Endothelial cell of umbilical vein (primary cell): ENCODE results near the gene SH3BGRL3. TPM values are rescaled to one million over a fixed set of nuclear protein-coding genes. Genes with fewer than 3 reads are reported as not detected.
"Not testable (repeated sequence)": the region's sequence is repeated elsewhere in the genome, so short reads cannot be mapped to it uniquely, and the experiment has no call there.

ENCODE experiments used
- BruUV-seq: library from RNA; stranded (reverse); fragments of 400-500 nt; replicated peaks from 2 replicates; lab custom pipeline; 2021; lab: Mats Ljungman, UMichigan
- CTCF ChIA-PET: fragments of 300-600, 350-600 bp; sonication (Branson Sonifier 250); formaldehyde crosslinking; loops from one replicate; lab custom pipeline; 2021; ENCODE audit warnings: antibody characterized with exemption, inconsistent platforms; lab: Charles Lee
- POLR2A ChIA-PET: fragments of 300-600, 350-600 bp; sonication (Branson Sonifier 250); formaldehyde crosslinking; loops from one replicate; lab custom pipeline; 2021; ENCODE audit warnings: antibody characterized with exemption, inconsistent platforms; lab: Charles Lee
- DNase-seq: peaks from one replicate; pipeline ENCODE4 v3.0.0-alpha.2; 2011; ENCODE audit warnings: low read depth, low spot score
- FAIRE-seq: peaks from 2 replicates; lab custom pipeline; 2011; peaks lifted over from hg19 to GRCh38; lab: Jason Lieb, UNC
- H2AFZ ChIP-seq: 2 replicates; pipeline ENCODE4 v1.6.0; 2012; ENCODE audit warnings: low read depth, low read length, control low read depth, inconsistent platforms
- H3K27ac ChIP-seq: 2 replicates; pipeline ENCODE4 v1.5.1; 2011; ENCODE audit warnings: low read depth, mild to moderate bottlenecking, control low read depth, low read length, moderate library complexity; ENCODE audit not compliant: insufficient read depth
- H3K27me3 ChIP-seq, 2 experiments: 2 replicates each; pipeline versions ENCODE4 v1.6.0 to v1.6.1; 2011; ENCODE audit warnings: low read length in 2 of 2, mixed read lengths in 1 of 2; ENCODE audit not compliant: control insufficient read depth in 2 of 2, insufficient read depth in 2 of 2
- H3K36me3 ChIP-seq, 2 experiments: 2 replicates in 1 of 2; 3 replicates in 1 of 2; pipeline ENCODE4 v1.5.1; 2011; ENCODE audit warnings: low read length in 2 of 2, mild to moderate bottlenecking in 1 of 2, moderate library complexity in 1 of 2; ENCODE audit not compliant: control insufficient read depth in 2 of 2, insufficient read depth in 2 of 2; ENCODE audit errors: extremely low read depth in 1 of 2
- H3K4me1 ChIP-seq: 3 replicates; pipeline ENCODE4 v1.5.1; 2011; ENCODE audit warnings: mild to moderate bottlenecking, low read length; ENCODE audit not compliant: control insufficient read depth, insufficient read depth; ENCODE audit errors: extremely low read depth
- H3K4me2 ChIP-seq: 2 replicates; pipeline ENCODE4 v1.6.1; 2011; ENCODE audit warnings: low read length, control low read depth, mixed read lengths; ENCODE audit not compliant: insufficient read depth
- H3K4me3 ChIP-seq, 3 experiments: fragments of 200-600 bp in 1 of 3; sonication (generic), shearing (Covaris generic) in 1 of 3; replicated peaks in 1 of 3; 2 replicates each; pipeline ENCODE4 v1.5.1; 2011 to 2016; ENCODE audit warnings: control low read depth in 3 of 3, low read length in 3 of 3, mild to moderate bottlenecking in 2 of 3, inconsistent platforms in 1 of 3, low read depth in 1 of 3, moderate library complexity in 1 of 3; ENCODE audit not compliant: insufficient read depth in 1 of 3
- H3K79me2 ChIP-seq: 2 replicates; pipeline ENCODE4 v1.6.0; 2012; ENCODE audit warnings: low read length, inconsistent platforms; ENCODE audit not compliant: control insufficient read depth, insufficient read depth
- H3K9ac ChIP-seq: replicated peaks from 2 replicates; pipeline ENCODE3; 2011; ENCODE audit warnings: low read length, control low read depth; ENCODE audit not compliant: insufficient read depth; ENCODE audit errors: extremely low read depth
- H3K9me1 ChIP-seq: replicated peaks from 3 replicates; pipeline ENCODE4 v1.6.0; 2011; ENCODE audit warnings: mild to moderate bottlenecking, low read length; ENCODE audit not compliant: control insufficient read depth, insufficient read depth; ENCODE audit errors: extremely low read depth
- H3K9me3 ChIP-seq: replicated peaks from 2 replicates; pipeline ENCODE4 v1.5.1; 2012; ENCODE audit warnings: low read length, inconsistent platforms; ENCODE audit not compliant: control insufficient read depth, insufficient read depth
- H4K20me1 ChIP-seq: replicated peaks from 2 replicates; pipeline ENCODE3; 2011; ENCODE audit warnings: mild to moderate bottlenecking, low read length; ENCODE audit not compliant: control insufficient read depth, insufficient read depth; ENCODE audit errors: extremely low read depth
- JUN ChIP-seq: IDR thresholded peaks from 2 replicates; pipeline ENCODE4 v1.6.1; 2011; ENCODE audit warnings: borderline replicate concordance, low read depth; ENCODE audit not compliant: insufficient read length, insufficient read depth
- MAX ChIP-seq: IDR thresholded peaks from 2 replicates; pipeline ENCODE4 v1.6.1; 2011; ENCODE audit not compliant: insufficient read depth, insufficient read length
- MYC ChIP-seq: IDR thresholded peaks from one replicate; pipeline ENCODE4 v1.6.1; 2011; ENCODE audit warnings: mild to moderate bottlenecking, low read depth, low read length
- dilution Hi-C: fragments of 300-500 bp; cut with MboI; formaldehyde crosslinking; loops from one replicate; pipeline ENCODE4 v1.15.0; 2019; ENCODE audit warnings: low sequenced_read_pairs; ENCODE audit not compliant: extremely low pct_ligation_motif_present
- intact Hi-C: fragments of 100-400 bp; cut with micrococcal nuclease; formaldehyde crosslinking; loops from one replicate; pipeline ENCODE4 v1.10.0; 2022
- polyA plus RNA-seq, 4 experiments: library from polyadenylated mRNA; depleted of rRNA in 3 of 4; stranded (reverse) in 3 of 4; unstranded in 1 of 4; fragments of >200 nt; gene quantifications; 2 replicates each; pipeline versions ENCODE4 v1.2.1 to v1.2.3, GENCODE V29; 2011 to 2012; ENCODE audit warnings: missing spikeins in 1 of 4
- total RNA-seq: library from RNA; stranded (reverse); gene quantifications from 2 replicates; pipeline ENCODE4 v1.2.3, GENCODE V29; 2021

Gene SH3BGRL3
- total and polyA plus RNA-seq, 2 donors (not counting 3 experiments of a cell fraction or from before 2014, with no cell fraction given) = 233 to 344 TPM

DNA sequence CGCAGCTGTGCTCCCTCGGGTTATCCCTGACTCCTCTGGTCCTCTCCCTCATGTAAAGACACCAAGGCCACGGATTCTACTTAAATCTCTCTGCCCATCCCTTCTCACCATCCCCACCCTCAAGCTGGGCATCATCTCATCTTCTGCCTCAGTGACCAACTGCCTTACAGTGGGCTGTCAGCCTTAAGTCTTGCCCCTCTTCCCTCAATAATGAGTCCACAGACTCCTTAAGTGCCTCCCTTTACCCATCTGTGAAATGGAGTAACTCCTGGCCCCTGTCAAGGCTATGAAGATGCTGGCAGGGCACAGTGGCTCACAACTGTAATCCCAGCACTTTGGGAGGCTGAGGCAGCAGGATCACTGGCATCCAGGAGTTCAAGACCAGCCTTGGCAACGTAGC lies 12.1 kb downstream of the SH3BGRL3 start:
- no peaks in the 10 kb centered on the region for H3K9me1 ChIP-seq
- ChIA-PET CTCF (no interaction called here), POLR2A (interaction anchor here (1.3 kb wide), 1 partner anchor 9 kb away, joined by 4 read pairs; no protein-coding TSS in a partner anchor)
- no peaks in the 10 kb centered on the region for H3K9me3 ChIP-seq
- H2AFZ ChIP-seq = no peak overlapping the region
- no TSS peak for BruUV-seq
- intact Hi-C loops (no loop called here), dilution Hi-C loops (no loop called here)
- H3K27ac ChIP-seq = no peak overlapping the region
- no peaks in the 10 kb centered on the region for H3K27me3 ChIP-seq
- no peaks in the 10 kb centered on the region for H3K36me3 ChIP-seq
- H4K20me1 ChIP-seq = no peaks in the 10 kb centered on the region
- H3K4me3 ChIP-seq = no peak overlapping the region
- no peak overlapping the region for H3K9ac ChIP-seq
- no peaks in the 10 kb centered on the region for H3K79me2 ChIP-seq
- no peak overlapping the region for H3K4me2 ChIP-seq
- no peak for TF ChIP-seq MYC
- no peak for TF ChIP-seq MAX
- TF ChIP-seq JUN = no peak
- DNase-seq = no peak
- no peak for FAIRE-seq
- H3K4me1 ChIP-seq = no peaks in the 10 kb centered on the region

GRCh38 chr1:26292735-26293134 lies 12.8 kb downstream of the SH3BGRL3 start:
- H3K4me2 ChIP-seq, CTCF ChIA-PET, dilution Hi-C loops, H4K20me1 ChIP-seq, intact Hi-C loops, H2AFZ ChIP-seq, DNase-seq, H3K4me3 ChIP-seq, H3K4me1 ChIP-seq, H3K9ac ChIP-seq, H3K27ac ChIP-seq, BruUV-seq, H3K27me3 ChIP-seq, H3K9me3 ChIP-seq, H3K36me3 ChIP-seq, H3K79me2 ChIP-seq, FAIRE-seq, H3K9me1 ChIP-seq: not testable (repeated sequence)
- POLR2A ChIA-PET = interaction anchor here (1.3 kb wide), 1 partner anchor 9 kb away, joined by 4 read pairs; no protein-coding TSS in a partner anchor
